Measurements from ENCODE around the gene ARID2.

ARID2 gene

DNA sequence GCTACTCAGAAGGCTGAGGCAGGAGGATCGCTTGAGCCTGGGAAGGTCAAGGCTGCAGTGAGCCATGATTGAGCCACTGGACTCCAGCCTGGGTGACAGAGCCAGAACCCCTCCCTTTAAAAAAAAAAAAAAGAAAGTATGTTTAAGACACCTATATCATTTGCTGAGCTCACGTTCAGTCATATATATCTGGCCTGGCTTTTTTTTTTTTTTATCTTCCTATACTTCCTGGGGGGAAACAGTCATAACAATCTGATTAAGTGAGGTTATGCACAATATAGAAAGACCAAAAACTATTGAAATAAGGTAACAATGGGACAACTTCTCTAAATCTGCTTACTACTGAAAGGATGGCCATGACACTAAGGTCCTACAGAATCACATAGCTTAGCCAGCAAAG lies 9.4 kb upstream of the ARID2 start:
- DNase-seq (ENCODE audit: low spot score): no peak

DNA sequence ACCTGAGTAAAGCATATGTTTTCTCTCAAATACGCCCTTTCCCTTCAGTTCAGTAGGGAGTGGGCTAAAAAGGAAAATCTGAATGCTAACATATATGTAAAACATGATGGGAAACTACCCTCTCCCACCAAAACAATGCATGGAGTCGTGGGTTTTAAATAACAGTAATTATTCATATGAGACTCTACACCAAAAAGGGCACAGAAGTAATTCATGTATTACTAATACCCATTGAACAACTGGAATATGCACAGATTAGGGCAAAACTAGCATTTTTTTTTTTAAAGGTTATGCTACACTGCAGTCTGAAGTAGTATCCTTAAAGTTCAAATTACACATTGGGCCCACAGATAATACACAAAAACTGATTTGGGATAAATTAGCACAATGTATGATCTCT lies 8.1 kb upstream of the ARID2 start:
- DNase-seq (ENCODE audit: low spot score): no peak

DNA sequence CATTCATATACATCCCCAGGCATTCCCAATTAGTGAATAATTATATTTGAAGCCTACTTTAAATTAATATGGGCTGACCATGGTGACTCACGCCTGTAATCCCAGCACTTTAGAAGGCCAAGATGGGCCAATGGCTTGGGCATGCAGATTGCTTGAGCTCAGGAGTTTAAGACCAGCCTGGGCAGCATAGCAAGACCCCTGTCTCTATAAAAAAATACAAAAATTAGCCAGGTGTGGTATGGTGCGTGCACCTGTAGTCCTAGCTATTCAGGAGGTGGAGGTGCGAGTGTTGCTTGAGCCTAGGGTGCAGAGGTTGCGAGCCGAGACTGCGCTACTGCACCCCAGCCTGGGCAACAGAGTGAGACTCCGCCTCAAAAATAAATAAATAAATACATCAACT lies 7.6 kb upstream of the ARID2 start:
- no peak for DNase-seq (ENCODE audit: low spot score)

DNA sequence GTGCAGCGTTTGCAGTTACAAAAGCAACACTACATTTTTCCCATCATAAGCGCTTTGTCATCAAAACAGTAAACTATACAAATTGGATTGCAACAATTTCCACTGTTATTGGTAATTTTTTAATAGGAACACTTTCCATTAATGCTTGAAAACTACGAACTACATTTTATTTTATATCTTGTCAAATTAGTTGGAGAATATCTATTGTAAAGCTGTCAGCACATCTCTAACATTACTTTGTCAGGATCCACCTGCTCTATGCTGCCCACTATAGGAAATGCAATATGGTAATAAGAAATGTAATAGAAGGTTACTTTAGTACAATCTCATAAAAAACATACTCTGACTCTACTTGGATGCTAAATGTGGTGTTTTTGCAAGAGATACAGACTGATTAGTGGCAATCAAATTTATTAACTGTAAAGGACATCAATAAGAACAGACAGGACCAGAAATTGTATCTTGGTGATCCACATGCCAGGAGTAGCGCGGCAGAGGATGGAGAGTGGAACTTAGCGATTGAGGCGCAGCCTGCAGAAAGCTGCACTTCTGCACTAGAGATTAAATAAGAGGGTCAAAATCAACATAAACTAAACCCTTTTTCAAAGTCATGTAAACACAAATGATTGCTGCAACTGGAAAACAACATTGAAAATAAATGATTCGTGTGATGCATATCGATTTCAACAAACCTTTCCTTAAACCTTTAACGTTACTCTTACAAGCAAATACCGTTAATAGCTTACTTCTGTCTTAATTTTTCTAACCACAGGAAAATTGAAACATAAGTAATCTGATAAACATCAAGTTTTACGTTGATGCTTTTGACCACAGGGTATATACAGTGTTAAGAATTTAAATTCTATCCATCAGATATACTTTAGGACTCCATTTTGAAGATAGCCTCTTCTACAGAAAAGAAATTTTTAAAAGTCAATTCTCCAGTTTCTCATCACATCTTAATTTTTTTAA lies 3.6 kb upstream of the ARID2 start:
- peak; percentile 63 for DNase-seq (ENCODE audit: low spot score)

DNA sequence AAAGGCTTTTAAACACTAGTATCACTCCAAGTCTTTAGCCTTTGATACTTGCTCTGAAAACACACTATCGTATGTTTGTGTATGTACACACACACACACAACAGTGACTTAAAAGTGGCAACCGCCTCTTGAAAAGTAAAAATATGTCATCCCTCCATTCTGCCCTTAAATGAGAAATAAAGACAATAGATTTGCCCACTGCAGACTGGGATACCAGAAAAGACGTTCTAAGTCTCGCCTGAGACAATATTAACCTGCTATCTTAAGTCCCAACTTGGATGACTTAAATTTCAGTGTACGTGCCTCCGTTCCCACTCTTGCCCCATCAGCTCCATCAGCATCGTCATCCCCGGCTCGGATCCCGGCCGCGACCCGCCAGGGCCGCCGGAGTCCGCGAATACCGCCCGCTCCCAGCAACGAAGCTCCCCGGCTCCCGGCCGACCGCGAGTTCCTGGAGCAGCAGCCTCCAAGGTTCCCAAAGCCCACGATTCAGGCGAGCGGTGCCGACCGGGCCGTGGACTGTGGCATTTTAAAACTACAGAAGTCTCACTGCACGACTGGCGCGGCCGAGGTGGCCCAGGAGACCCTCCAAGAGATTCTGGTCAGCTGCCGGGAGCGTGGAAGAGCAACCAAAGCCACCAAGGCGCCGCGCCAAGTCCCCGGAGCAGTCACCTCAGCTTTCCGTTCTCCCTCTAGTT lies 2.8 kb upstream of the ARID2 start:
- peak; percentile 21 for DNase-seq (ENCODE audit: low spot score)

DNA sequence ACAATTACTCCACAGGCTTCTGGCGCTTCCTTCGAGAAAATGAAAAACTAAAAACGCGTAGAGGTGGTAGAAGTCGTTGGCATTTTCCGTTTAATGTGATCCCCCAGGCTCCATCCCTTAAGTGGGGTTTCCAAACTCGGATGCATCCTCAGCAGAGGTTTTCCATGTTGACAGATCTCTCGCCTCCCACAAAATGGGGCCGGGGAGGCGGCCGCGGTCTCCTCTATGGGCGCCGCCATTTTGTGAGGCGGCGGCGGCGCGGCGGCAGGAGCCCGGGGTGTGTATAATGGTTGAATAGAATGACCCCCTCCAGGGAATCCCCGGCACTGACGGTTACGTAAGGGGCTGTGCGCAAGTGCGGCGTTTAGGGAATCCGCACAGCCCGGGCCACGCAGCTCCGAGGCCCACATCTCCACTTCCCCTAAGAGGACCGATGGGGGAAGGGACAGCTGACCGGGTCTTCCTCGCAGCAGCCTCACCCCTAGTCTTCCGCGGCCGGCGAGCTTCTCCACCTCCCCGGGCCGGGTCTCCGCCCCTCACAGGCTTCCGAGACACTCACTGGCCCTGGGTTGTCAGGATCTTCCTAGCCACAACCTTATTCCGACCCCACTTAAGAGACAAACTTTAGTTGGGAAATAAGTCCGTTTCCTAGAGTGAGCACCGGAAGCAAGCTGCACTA lies 2.1 kb upstream of the ARID2 start:
- DNase-seq (ENCODE audit: low spot score): peak; percentile 92

DNA sequence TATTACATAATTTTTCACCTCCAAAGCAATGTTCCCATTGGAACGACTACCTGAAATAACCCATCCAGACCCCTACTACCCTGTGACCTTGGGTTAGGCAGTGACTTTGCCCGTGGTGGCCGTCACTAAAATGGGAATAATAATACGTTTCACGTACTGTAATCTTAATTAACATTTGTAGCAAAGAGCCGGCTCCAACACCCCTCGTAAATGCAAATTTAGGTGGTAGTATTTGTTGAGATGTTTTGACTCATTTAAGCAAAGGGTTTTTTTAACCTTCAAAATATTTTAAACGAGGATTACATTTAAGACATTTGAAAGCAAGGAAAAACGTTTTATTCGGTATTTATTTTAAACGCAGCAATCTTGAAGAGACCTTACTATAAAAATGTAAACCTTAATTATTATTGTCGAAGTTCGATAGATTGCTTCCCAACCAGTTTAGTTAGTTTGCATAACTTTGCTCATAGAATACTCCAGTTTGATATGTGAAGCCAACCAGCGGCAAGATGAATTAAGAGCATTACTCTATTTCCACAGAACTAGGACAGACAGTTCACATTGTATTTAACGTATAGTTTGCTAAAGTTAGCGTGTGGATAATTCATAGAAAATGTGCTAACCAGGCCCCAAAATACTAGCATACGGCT lies 1.4 kb upstream of the ARID2 start:
- no peak for DNase-seq (ENCODE audit: low spot score)

DNA sequence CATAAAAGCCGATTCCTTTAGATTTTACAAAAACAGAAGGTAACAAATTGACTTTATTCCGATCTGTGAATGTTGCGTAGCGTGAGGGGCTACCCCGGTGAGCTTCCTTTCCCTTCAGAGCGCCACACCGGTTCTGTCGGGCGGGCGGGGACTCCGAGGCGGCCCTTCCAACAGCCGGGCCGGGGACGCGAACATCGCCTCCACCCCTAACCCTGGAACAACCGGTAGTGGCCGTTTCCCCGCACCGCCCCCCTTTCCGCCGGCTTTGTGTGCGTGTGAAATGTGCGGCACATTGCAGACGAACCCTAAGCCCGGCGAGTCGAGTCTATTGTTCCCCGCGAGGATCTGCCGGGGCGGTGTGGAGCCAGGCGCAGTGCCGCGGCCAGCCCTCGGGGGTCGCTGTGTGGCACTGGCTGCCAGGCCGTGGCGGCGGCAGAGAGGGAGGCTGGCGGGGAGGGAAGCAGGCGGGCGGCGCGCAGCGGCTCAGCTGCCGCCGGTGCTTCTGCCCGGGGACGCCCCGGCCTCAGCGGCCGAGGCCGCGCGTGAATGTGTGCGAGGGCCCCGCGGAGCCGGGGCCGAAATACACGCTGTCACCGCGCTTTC lies 775 bp upstream of the ARID2 start:
- DNase-seq (ENCODE audit: low spot score): peak; percentile 97

DNA sequence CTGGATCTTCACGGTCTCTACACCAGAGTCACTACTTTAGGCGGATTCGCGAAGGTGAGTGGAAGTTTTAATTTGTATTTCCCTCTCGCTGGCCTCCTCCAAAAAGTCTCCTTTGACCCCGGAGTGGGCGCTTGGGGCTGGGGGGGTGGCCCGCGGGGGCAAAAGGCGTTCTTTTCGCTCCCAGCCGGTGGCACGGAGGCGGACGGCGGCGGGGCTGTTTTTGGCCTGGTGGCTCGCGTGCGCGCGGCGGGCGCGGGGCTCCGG lies 510 bp downstream of the ARID2 start:
- DNase-seq (ENCODE audit: low spot score): peak; percentile 22

DNA sequence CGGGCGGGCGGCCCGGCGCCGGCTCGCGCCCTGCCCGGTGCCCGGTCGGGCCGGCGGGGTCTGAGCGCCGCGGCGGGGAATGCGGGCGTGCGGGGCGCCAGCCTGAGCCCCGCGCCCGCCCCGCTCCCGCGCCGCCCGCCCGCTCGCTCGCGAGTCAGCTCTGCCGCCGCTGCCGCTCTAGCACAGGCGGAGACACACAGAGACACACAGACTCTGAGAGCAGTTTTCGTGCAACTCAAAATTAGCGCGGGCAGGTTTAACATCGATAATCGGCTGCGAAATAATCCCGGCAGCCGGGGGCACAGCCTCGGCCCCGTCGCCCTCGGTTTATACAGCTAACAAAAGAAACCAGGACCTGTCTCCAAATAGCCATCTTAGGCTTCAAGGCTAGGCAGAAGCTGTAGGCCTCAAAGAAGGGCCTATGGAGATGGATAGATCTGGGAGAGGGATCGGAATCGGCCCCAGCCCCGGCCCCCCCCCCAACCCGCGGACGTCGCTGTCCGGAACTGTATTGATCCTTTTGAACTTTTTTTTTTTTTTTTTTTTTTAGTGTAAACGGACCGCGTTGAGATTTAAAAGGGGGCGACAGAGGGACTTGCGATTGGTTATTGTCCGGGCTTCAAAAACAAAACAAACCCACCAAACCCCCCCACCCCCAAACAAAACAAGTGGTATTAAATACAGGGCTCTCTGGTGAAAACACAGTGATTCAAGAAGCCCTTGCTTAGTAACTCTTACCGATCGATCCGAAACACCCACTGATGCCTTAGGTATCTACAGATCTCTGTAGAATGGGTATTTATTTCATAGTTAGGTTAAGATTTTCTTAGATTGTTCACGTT lies 1.1 kb downstream of the ARID2 start:
- peak; percentile 60 for DNase-seq (ENCODE audit: low spot score)

DNA sequence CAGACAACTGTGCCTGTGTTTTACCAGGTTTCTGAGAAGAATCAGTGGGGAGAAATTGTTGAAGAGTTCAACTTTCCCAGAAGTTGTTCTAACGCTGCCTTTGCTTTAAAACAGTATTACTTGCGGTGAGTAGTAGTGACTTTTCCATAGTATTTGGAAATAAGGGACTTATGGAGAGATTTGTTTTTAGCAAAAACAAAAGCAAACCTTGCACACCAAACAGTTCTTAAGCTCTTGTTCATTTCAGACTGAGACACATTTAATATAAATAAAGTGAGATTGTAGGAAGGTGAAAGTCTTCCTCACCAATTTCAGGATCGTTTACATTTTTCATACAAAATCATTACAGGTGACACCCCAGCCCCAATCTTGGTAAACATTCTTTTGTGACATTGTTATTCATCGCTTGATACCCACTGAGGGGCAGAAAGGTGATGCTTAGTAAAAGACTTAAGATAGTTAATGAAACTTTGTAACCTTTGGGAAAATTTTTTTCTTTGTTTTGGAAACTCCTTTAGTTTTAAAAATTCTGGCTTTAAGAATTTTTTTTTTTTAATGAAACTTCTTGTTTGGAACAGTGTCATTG lies 1.8 kb downstream of the ARID2 start:
- no peak for DNase-seq (ENCODE audit: low spot score)

DNA sequence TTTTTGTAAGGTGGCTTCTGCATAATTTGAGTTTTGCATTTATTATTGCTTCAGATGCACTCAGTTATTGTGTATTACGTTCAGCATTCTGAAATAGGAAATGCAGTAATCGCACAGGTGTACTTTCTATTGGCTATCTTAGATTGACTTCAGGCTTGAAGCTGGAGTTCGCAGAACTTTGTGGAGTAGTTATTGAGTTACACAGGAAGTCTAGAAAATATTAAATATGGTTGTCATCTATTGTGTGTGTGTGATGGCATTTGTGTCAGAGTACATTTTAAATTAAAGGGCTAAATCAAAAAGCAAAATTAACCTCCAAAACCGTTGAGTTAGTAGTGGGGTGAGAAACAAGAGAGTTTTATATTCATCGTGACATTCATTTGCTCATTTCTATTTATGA lies 2.7 kb downstream of the ARID2 start:
- DNase-seq (ENCODE audit: low spot score): peak; percentile 44

DNA sequence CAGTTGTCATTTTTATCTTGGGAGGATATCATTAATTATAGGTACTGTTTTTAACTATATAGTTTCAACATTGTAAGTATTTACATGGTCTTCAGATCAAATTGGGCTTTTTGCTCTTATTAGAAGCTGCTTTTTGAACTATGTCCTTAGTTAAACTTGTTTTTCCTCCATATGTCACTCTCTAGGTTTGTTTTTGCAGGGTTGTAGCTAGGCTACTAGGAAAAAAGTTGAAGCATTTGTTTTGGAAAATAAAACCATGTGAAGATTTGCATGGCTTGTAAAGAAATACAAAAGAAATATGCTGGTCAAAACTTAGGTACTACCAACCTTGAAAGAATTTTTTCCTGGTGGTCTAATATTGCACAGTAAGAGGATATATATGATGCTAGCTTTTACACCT lies 3.4 kb downstream of the ARID2 start:
- no peak for DNase-seq (ENCODE audit: low spot score)

DNA sequence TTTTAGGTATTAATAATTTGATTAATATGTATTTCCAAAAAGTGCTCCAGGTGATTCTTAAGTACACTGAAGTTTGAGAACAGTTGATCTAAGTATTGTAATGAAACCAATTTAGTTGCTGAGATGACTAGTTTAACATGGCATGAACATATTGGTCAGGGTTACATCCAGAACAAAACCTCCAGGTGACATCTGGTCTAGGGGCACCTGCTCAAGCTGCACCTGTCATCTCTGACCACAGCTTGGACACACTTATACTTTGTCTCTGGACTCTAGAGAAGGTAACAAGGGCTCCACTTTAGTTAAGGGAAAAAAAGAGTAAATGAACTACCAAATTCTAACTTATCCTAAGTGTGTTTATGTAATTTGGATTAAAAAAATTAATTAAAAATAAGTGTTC lies 8.1 kb downstream of the ARID2 start:
- no peak for DNase-seq (ENCODE audit: low spot score)

DNA sequence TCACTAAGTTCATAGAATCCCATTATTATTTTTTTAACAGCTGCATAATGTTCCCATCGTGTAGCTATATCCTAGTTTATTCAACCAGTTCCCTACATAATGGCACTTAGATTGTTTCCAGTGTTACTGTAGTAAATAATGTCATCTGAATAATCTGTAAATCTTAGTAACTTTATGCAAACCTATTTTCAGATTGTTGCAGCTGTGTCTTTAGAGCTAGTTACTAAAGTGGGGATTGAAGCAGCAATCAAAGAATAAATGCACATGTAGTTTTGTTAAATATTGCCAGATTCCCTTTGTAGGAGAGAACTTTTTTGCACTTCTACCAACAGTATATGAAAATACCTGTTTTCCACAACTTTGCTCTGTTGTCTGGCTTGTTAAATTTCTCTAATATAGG lies 13.1 kb downstream of the ARID2 start:
- DNase-seq (ENCODE audit: low spot score): no peak

DNA sequence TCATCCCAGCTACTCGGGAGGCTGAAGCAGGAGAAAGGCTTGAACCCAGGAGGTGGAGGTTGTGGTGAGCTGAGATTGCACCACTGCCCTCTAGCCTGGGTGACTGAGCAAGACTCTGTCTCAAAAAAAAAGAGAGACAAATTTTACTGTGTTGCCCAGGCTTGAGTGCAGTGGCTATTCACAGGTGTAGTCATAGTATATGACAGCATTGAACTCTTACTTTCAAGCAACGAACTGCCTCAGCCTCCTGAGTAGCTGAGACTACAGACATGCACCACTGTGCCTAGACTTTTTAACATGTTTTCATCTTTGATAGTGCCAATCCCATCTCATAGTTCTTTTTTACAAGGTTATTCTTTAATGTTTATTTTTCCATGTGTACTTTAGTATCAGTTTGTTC lies 13.7 kb downstream of the ARID2 start:
- no peak for DNase-seq (ENCODE audit: low spot score)

DNA sequence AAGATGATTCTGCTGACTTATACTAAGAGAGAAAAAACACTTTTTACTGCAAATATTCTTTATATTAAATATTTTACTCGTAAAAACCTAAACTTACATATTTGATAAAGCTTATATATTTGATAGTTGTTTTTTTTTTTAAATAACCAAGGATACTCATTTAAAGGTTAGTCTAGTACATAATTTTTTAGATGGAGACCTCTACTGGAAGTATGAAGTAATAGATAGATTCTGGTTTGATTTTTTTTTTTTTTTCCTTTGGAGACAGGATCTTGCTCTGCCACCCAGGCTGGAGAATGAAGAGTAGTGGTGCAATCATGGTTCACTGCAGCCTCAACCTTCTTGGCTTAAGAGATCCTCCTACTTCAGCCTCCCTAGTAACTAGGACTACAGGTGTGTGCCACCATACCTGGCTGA lies 16.4 kb downstream of the ARID2 start:
- DNase-seq (ENCODE audit: low spot score): no peak

DNA sequence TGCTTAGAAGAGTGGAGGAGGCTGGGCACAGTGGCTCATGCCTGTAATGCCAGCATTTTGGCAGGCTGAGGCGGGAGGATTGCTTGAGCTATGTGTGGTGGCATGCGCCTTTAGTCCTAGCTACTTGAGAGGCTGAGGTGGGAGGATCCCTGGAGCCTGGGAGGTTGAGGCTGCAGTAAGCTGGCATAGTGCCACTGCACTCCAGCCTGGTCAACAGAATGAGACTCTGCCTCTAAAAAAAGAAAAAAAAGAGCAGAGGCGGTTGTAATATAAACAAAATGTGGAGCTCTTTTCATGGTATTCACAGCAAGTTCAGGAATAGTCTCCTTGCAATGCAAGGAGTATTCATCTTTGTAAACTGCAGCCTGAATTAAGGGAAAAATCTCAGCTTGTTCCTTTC lies 27.2 kb downstream of the ARID2 start:
- no peak for DNase-seq (ENCODE audit: low spot score)

DNA sequence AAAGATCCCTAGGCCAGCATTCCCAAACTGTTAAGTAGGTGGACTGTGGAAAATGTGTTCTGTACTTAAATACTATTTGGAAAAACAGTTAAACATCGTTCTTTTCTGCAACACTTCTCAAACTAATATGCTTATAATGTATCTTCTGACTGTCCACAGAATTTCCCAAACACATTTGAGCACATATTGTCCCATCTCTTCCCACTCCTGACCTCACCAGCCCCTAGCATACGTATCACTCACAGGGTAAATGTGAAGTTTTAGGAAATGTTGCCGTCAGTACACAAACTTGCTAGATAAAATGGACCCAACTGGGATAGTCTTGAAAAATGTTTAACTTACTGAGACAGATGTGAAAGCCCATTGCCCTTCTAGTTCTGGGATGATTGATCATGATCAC lies 27.7 kb downstream of the ARID2 start:
- DNase-seq (ENCODE audit: low spot score): no peak

DNA sequence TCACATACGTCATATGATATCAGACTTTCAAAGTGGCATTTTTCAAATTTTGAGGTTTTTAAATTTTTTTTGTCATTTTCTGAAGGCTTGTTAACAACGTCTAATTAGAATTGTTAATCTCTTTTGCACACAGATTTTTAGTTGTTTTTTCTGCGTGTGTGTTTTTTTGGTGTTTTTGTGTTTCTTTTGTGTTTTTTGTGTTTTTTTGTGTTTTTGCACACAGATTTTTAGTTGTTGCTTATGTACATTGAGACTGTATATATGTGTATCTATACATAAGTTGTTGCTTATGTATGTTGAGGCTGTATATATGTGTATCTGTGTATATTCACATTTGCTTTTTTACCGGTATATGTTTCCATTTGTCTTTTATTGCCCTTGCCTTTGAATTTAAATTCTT lies 30.8 kb downstream of the ARID2 start:
- DNase-seq (ENCODE audit: low spot score): no peak

Data from activated CD4-positive, alpha-beta T cell treated with anti-CD3 and anti-CD28 coated beads, Interleukin-2, Interleukin-4, amounts not matched to agents 100 ng/mL and 50 ng/mL, durations not matched to agents 16 hours and 8 hours (primary cell).